Right lobe of liver (tissue), 6 donors: Measurements from ENCODE around the gene ANKRD24. TPM values are rescaled to one million over a fixed set of nuclear protein-coding genes. Genes with fewer than 3 reads are reported as not detected.
A peak's percentile ranks its signal among the peaks of the same experiment; 100 is the strongest.

Experiments
- ATAC-seq, 4 donors: fragments of 200-7000 bp; cut with Tn5 transposase; one replicate each; pipeline ENCODE4 v1.9.1; 2020; ENCODE audit warnings: mild to moderate bottlenecking in 4 of 4, moderate library complexity in 4 of 4
- DNase-seq, 3 donors: peaks; one replicate each; pipeline ENCODE4 v3.0.0-alpha.2; 2020
- H3K27ac ChIP-seq, 3 donors: fragments of 200-600 bp; one replicate each; pipeline ENCODE4 v1.8.0; 2022
- H3K27me3 ChIP-seq, 2 donors: fragments of 200-600 bp; one replicate each; pipeline ENCODE4 v1.8.0; 2022
- H3K36me3 ChIP-seq, 4 donors: fragments of 200-600 bp; sonication (generic) in 1 of 4; one replicate each; pipeline versions ENCODE4 v1.5.1 to v1.8.0; 2017 to 2022; ENCODE audit warnings: control low read depth in 1 of 4
- H3K4me1 ChIP-seq, 4 donors: fragments of 200-600 bp; sonication (generic) in 1 of 4; one replicate each; pipeline versions ENCODE4 v1.5.1 to v1.8.0; 2017 to 2022; ENCODE audit warnings: control low read depth in 1 of 4
- H3K4me3 ChIP-seq, 3 donors: fragments of 200-600 bp; one replicate each; pipeline ENCODE4 v1.8.0; 2022
- H3K9me3 ChIP-seq, 4 donors: fragments of 200-600 bp; sonication (generic) in 1 of 4; one replicate each; pipeline versions ENCODE4 v1.5.1 to v1.8.0; 2017 to 2022; ENCODE audit warnings: control low read depth in 1 of 4
- CTCF ChIP-seq, 4 donors: fragments of 200-600 bp in 3 of 4; fragments of 450-650 bp in 1 of 4; IDR thresholded peaks; one replicate each; pipeline versions ENCODE4 v1.5.1 to v1.8.0; 2016 to 2022; ENCODE audit warnings: antibody characterized with exemption in 4 of 4, mild to moderate bottlenecking in 2 of 4
- POLR2A ChIP-seq: fragments of 450-650 bp; IDR thresholded peaks from one replicate; pipeline ENCODE4 v1.6.1; 2017; ENCODE audit warnings: antibody characterized with exemption, mild to moderate bottlenecking
- WGBS: methylation state at CpG from one replicate; pipeline ENCODE4 v1.1.6; 2018; ENCODE audit warnings: low coverage, low lambda C conversion rate; ENCODE audit not compliant: insufficient coverage; ENCODE audit errors: missing lambda C conversion rate; 5-methylcytosine and 5-hydroxymethylcytosine counted together
- intact Hi-C, 2 donors: fragments of 100-400 bp; cut with DNase I; formaldehyde crosslinking; loops; one replicate each; pipeline versions ENCODE4 v1.11.2 to v1.14.1; 2022
- total RNA-seq, 6 experiments: library from RNA; depleted of rRNA in 2 of 6; stranded (reverse); fragments of >200 nt in 2 of 6; fragmentation: NEBNext Ultra II Directional in 3 of 6; extraction: Animal tissue kit (Norgen Biotek cat#: 25700) in 3 of 6; gene quantifications; one replicate each; pipeline versions ENCODE4 v1.1.0 to v1.2.4, GENCODE V29; 2016 to 2023
- donor health status: DM: no; HTN: yes; CAD: no.
- donor health status: DM: no; HTN: no; CAD: no.
- donor health status: DM: no; HTN: no; CAD: no.
- donor health status: DM: no; HTN: yes; CAD: no.
- donor health status: DM: no; HTN: yes; CAD: no.

The ANKRD24 gene
- total RNA-seq, 6 experiments from 2014 or later, result 1.2 to 4.8 (median 2.7) TPM

DNA sequence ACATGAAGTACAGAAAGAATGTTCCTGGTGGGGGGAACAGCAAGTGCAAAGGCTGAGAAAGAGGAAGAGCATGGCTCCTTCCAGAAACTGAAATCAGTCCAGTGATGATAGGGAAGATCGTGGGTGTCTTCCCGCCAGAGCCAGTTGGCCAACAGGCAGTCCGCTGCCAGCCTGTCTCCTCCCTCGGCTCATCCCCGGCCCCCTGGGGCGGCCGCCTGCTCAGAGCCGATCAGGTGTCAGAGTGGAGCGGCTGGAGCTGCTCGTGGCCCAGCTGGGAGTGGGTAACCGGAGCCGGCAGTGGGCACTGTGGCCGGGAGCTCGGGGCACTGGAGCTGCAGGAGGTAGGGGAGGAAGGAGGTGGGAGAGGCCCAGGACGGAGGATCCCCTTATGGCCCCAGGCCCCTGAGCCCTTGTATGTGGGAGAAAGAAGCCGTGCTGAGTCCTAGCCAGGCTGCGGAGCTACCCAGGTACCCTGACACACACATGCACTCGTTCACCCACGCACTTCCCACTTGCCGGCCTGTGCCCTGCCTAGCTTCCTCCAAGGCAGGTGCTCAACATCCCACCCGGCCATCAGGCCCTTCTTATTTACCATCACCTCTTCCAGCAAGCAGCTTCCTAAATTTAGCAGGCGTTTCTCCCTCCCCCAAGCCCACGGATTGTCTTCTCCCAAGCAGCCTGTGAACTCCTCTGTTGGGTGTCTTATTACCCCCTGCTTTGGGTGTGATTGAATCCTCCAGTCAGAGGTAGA, 1.7 kb downstream of the ANKRD24 start:
- Histone ChIP-seq H3K9me3 (no peaks in the 10 kb centered on the region), H3K4me3 (no peak overlapping the region), H3K27me3 (no peaks in the 10 kb centered on the region), H3K27ac (no peak overlapping the region), H3K36me3 (no peaks in the 10 kb centered on the region), H3K4me1 (peaks cover 0 to 31% (median 4%) of the 10 kb centered on the region in 4 donors)
- ATAC-seq, result no peak
- WGBS, result 43% methylated on average over 15 of the region's 23 CpGs
- DNase-seq, result peak in 1 of 3 donors; percentile 37
- intact Hi-C loops, result no loop called here
- TF ChIP-seq CTCF (IDR thresholded peaks at IDR 0.05) (no peak), POLR2A (no peak)

DNA sequence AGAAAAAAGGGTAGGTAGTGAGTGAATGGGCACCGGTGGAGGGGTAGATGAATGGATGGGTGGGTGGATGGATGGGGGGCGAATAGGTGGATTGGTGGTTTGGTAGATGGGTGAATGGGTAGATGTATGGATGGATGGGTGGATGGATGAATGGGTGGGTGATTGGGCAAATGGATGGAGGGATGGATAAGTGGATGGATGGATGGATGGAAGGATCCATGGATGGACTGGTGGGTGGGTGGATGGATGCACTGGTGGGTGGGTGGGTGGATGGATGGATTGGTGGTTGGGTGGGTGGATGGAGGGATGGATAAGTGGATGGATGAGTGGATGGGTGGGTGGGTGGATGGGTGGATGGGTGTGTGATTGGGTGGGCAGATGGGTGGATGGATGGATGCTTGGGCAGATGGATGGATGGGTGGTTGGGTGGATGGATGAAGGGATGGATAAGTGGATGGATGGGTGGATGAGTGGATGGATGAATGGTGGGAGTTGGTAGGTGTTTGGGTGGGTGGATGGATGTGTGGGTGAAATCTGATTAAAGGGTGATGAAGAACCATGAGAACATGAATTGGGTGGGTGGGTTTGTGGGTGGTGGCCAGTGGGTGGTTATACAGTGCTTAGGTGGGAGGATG, 2.3 kb downstream of the ANKRD24 start:
- DNase-seq (no peak), ATAC-seq (no peak)
- no peak overlapping the region for H3K4me3 ChIP-seq
- 86% methylated on average over 2 of the region's 2 CpGs for WGBS
- H3K27ac ChIP-seq, result no peak overlapping the region
- no peaks in the 10 kb centered on the region for H3K9me3 ChIP-seq
- intact Hi-C loops, result no loop called here
- TF ChIP-seq CTCF (IDR thresholded peaks at IDR 0.05) (no peak), POLR2A (no peak)
- no peaks in the 10 kb centered on the region for H3K27me3 ChIP-seq
- peaks cover 0 to 31% (median 4%) of the 10 kb centered on the region in 4 donors for H3K4me1 ChIP-seq
- no peaks in the 10 kb centered on the region for H3K36me3 ChIP-seq

DNA sequence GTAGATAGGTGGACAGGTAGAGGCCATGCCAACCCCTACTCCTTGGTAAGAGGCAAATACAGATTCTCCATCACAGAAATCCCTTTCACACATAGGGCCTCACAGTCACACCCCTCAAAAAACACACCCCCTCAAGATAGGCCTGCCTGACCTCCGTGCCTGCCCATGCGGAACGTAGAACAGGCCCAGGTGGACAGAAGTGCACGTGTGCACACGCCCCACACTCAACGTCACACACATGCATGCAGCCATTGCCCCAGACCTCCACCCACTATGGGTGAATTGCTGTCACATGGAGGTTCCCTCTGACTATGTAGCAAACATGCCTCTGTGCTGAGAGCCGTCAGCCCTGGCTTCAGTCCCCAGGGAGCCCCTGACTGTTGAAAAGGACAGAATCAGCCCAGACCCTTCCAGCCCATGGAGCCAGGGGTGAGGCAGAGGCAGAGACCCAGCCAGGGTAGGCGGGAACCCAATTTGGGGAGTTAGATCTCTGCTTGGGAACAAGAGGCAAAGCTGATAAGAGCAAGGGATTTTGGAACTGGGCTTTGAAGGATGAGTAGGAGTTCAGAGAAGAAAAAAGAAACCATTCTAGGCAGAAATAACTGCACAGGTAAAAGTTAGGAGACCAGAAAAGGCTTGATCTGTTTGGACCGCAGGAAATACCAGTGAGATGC, 3.1 kb downstream of the ANKRD24 start:
- TF ChIP-seq CTCF (IDR thresholded peaks at IDR 0.05) (no peak), POLR2A (no peak)
- no peak for DNase-seq
- Histone ChIP-seq H3K4me1 (peaks cover 0 to 29% (median 4%) of the 10 kb centered on the region in 4 donors), H3K4me3 (no peak overlapping the region), H3K27ac (no peak overlapping the region), H3K27me3 (no peaks in the 10 kb centered on the region), H3K9me3 (no peaks in the 10 kb centered on the region), H3K36me3 (no peaks in the 10 kb centered on the region)
- intact Hi-C loops, result no loop called here
- WGBS, result 50% methylated on average over 2 of the region's 9 CpGs
- ATAC-seq, result no peak

- H3K4me3 ChIP-seq, result peak overlapping the region in 2 of 3 donors; percentile 20 to 26
- H3K27ac ChIP-seq, result peak overlapping the region in 2 of 3 donors; percentile 61 to 74
- intact Hi-C loops, result no loop called here
- H3K27me3 ChIP-seq, result no peaks in the 10 kb centered on the region
- peak; percentile 83 to 91 (median 86) for TF ChIP-seq CTCF (IDR thresholded peaks at IDR 0.05)
- peak; percentile 11 for TF ChIP-seq POLR2A
- ATAC-seq, result peak; percentile 78 to 88 (median 82)
- peaks cover 0 to 22% (median 3%) of the 10 kb centered on the region in 4 donors for H3K4me1 ChIP-seq
- H3K36me3 ChIP-seq, result no peaks in the 10 kb centered on the region
- peak; percentile 80 to 87 (median 85) for DNase-seq
- WGBS, result 15% methylated on average over 19 of the region's 22 CpGs
- H3K9me3 ChIP-seq, result no peaks in the 10 kb centered on the region
Observed at GRCh38 chr19:4186087-4186993, 3.9 kb downstream of the ANKRD24 start.
